ENCODE results near the gene DACT1. TPM values are rescaled to one million over a fixed set of nuclear protein-coding genes. Genes with fewer than 3 reads are reported as not detected.

DACT1 gene
- polyA plus RNA-seq, 2 of the 4 experiments (the other 2 are of a cell fraction) = 0.45 to 0.89 TPM

DNA sequence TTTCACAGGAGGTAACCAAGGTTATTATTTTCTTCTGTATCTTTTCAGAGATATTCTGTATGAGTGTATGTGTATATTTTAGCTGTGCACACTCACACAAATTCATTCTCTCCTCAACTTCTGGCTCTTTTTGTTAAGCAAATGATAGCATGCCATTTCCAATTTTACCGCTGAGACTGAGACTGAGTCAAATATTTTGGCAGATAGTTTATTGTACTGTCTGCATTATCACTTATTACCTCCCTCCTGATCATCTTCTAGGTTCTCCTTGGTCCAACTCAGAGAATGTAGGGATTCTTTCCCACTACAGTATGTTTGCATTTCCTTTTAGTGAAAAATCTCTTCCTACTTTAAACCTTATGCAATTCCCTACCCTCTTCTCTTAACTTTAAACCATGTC is 33.3 kb downstream of the DACT1 start:
- H3K4me1 ChIP-seq = no peaks in the 10 kb centered on the region
- CTCF ChIA-PET = no interaction called here
- H3K9me3 ChIP-seq = no peaks in the 10 kb centered on the region
- POLR2A ChIA-PET = no interaction called here
- ATAC-seq = no peak
- H3K4me3 ChIP-seq = no peak overlapping the region
- no peak for FAIRE-seq
- no peak overlapping the region for H3K27ac ChIP-seq
- TF ChIP-seq NPAS2 (CRISPR knock-in tag; IDR thresholded peaks at IDR 0.05; ENCODE audit: borderline replicate concordance) = no peak
- TF ChIP-seq FOSB (CRISPR knock-in tag; IDR thresholded peaks at IDR 0.05) = no peak
- no peak for TF ChIP-seq FOSL2 (IDR thresholded peaks at IDR 0.05)
- TF ChIP-seq FOSL2 (CRISPR knock-in tag; IDR thresholded peaks at IDR 0.05) = no peak
- no peak overlapping the region for H3K4me2 ChIP-seq
- no peak for DNase-seq (ENCODE audit: low read depth in 1 of 2, low spot score in 1 of 2)
- WGBS (ENCODE audit: missing lambda C conversion rate) = 80% methylated on average over 1 of the region's 1 CpG

DNA sequence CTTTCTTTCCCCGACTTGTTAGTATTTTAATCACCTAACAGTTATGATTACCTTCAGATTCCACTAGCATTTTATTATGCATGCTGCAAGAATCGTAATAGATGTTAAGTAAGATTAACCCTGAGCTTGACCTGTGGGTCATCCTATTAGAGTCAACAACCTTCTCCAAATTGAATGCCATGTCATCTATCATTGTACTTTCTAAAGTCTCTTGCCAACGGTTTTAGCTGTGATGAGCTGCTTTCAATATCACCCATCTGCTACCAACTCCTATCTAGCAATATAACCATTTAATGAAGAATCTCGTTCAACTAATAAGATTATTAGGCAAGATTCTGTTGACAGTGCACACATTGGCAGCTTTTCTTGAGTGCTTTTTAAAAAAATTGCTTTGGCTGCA is 33.7 kb downstream of the DACT1 start:
- 11% methylated on average over 4 of the region's 4 CpGs for WGBS (ENCODE audit: missing lambda C conversion rate)
- CTCF ChIA-PET = no interaction called here
- H3K27ac ChIP-seq = no peak overlapping the region
- H3K4me2 ChIP-seq = no peak overlapping the region
- FAIRE-seq (no peak), DNase-seq (ENCODE audit: low read depth in 1 of 2, low spot score in 1 of 2) (no peak), ATAC-seq (no peak)
- H3K9me3 ChIP-seq = no peaks in the 10 kb centered on the region
- H3K4me3 ChIP-seq = no peak overlapping the region
- TF ChIP-seq TFCP2L1 (CRISPR knock-in tag; IDR thresholded peaks at IDR 0.05) = no peak
- TF ChIP-seq RNF2 (IDR thresholded peaks at IDR 0.05; ENCODE audit: borderline replicate concordance, low read depth) = no peak
- TF ChIP-seq RAD21 (conservative IDR thresholded peaks at IDR 0.05 in 1 of 2, IDR thresholded peaks at IDR 0.05 in 1 of 2) = no peak
- no peak for TF ChIP-seq EHF (CRISPR knock-in tag; IDR thresholded peaks at IDR 0.05)
- no peak for TF ChIP-seq FOXS1 (CRISPR knock-in tag; IDR thresholded peaks at IDR 0.05)
- TF ChIP-seq HOXB5 (CRISPR knock-in tag; IDR thresholded peaks at IDR 0.05) = no peak
- no peak for TF ChIP-seq CHD4 (IDR thresholded peaks at IDR 0.05; ENCODE audit: borderline replicate concordance)
- no peak for TF ChIP-seq CBX2 (IDR thresholded peaks at IDR 0.05; ENCODE audit: borderline replicate concordance, low read depth)
- TF ChIP-seq CEBPB (IDR thresholded peaks at IDR 0.05) = no peak
- TF ChIP-seq CTCF (IDR thresholded peaks at IDR 0.05) = no peak
- TF ChIP-seq NFE2L2 (conservative IDR thresholded peaks at IDR 0.05; ENCODE audit: low read length) = no peak
- TF ChIP-seq HDAC2 (IDR thresholded peaks at IDR 0.05) = no peak
- POLR2A ChIA-PET = no interaction called here
- no peaks in the 10 kb centered on the region for H3K4me1 ChIP-seq

DNA sequence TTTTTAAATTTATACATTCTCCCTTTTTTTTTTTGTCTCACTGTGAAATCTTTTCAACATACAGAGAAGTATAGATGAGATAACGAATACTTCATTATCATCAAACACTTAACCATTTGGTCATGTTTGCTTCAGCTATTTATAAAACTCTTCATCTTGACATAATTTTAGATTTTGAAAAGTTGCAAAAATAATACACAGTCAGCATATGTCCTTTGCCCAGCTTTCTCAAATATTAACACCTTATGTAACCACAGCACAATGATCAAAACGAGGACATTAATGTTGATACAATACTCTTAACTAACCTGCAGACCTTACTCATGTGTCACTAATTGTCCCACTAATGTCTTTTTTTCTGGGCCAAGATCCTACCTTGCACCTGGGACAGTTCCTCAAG is 36.0 kb downstream of the DACT1 start:
- POLR2A ChIA-PET = no interaction called here
- CTCF ChIA-PET = interaction anchor here (1.5 kb wide), 1 partner anchor 35 kb away, joined by 3 read pairs; no protein-coding TSS in a partner anchor
- H3K4me3 ChIP-seq = no peak overlapping the region
- FAIRE-seq (no peak), ATAC-seq (no peak), DNase-seq (ENCODE audit: low read depth in 1 of 2, low spot score in 1 of 2) (no peak)
- no peak for TF ChIP-seq HEYL (CRISPR knock-in tag; IDR thresholded peaks at IDR 0.05)
- TF ChIP-seq MAFK (IDR thresholded peaks at IDR 0.05; ENCODE audit: partially characterized antibody) = peak; percentile 74
- H3K4me1 ChIP-seq = no peaks in the 10 kb centered on the region
- H3K27ac ChIP-seq = no peak overlapping the region
- no peaks in the 10 kb centered on the region for H3K9me3 ChIP-seq
- no peak overlapping the region for H3K4me2 ChIP-seq
- 40% methylated on average over 2 of the region's 2 CpGs for WGBS (ENCODE audit: missing lambda C conversion rate)

DNA sequence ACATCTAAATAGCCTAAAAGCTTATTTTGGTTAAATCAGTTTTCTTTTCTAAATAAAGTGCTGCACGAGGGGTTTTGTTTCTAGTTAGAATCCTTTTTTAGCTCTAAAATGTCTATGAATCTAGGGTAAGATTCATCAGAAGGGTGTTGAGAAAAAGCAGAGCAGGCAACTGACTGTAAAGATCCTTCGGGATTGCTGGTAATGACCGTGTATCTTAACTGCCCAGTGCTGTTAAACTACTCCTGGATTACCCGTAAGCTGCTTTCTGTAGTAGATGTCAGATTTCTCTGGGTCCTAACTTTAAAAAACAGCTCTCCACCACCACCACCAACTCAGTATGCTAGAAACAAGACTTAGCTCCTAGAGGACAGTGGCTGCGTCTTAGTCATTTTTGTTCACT is 39.2 kb downstream of the DACT1 start:
- H3K4me3 ChIP-seq = no peak overlapping the region
- H3K4me1 ChIP-seq = no peaks in the 10 kb centered on the region
- FAIRE-seq = no peak
- POLR2A ChIA-PET = no interaction called here
- no peak for ATAC-seq
- H3K27ac ChIP-seq = no peak overlapping the region
- 62% methylated on average over 5 of the region's 5 CpGs for WGBS (ENCODE audit: missing lambda C conversion rate)
- no peak overlapping the region for H3K4me2 ChIP-seq
- DNase-seq (ENCODE audit: low read depth in 1 of 2, low spot score in 1 of 2) = no peak
- no peaks in the 10 kb centered on the region for H3K9me3 ChIP-seq
- CTCF ChIA-PET = no interaction called here
- no peak for TF ChIP-seq ESRRA (IDR thresholded peaks at IDR 0.05; ENCODE audit: borderline replicate concordance, low read length)
- no peak for TF ChIP-seq RNF2 (IDR thresholded peaks at IDR 0.05; ENCODE audit: borderline replicate concordance, low read depth)
- no peak for TF ChIP-seq TFCP2L1 (CRISPR knock-in tag; IDR thresholded peaks at IDR 0.05)
- TF ChIP-seq ATOH8 (CRISPR knock-in tag; IDR thresholded peaks at IDR 0.05; ENCODE audit: low read depth) = no peak
- TF ChIP-seq JUN (IDR thresholded peaks at IDR 0.05) = no peak
- no peak for TF ChIP-seq ZFP36 (IDR thresholded peaks at IDR 0.05; ENCODE audit: borderline replicate concordance, partially characterized antibody)
- no peak for TF ChIP-seq NFE2L2 (conservative IDR thresholded peaks at IDR 0.05; ENCODE audit: low read length)
- TF ChIP-seq HDAC2 (IDR thresholded peaks at IDR 0.05) = no peak
- TF ChIP-seq, protein P1, sequence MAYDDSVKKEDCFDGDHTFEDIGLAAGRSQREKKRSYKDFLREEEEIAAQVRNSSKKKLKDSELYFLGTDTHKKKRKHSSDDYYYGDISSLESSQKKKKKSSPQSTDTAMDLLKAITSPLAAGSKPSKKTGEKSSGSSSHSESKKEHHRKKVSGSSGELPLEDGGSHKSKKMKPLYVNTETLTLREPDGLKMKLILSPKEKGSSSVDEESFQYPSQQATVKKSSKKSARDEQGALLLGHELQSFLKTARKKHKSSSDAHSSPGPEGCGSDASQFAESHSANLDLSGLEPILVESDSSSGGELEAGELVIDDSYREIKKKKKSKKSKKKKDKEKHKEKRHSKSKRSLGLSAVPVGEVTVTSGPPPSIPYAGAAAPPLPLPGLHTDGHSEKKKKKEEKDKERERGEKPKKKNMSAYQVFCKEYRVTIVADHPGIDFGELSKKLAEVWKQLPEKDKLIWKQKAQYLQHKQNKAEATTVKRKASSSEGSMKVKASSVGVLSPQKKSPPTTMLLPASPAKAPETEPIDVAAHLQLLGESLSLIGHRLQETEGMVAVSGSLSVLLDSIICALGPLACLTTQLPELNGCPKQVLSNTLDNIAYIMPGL (CRISPR knock-in tag; IDR thresholded peaks at IDR 0.05; ENCODE audit: borderline replicate concordance) = no peak
- no peak for TF ChIP-seq HOXB13 (CRISPR knock-in tag; IDR thresholded peaks at IDR 0.05; ENCODE audit: low read depth)
- no peak for TF ChIP-seq CHD4 (IDR thresholded peaks at IDR 0.05; ENCODE audit: borderline replicate concordance)
- no peak for TF ChIP-seq FOXS1 (CRISPR knock-in tag; IDR thresholded peaks at IDR 0.05)
- no peak for TF ChIP-seq PBX3 (IDR thresholded peaks at IDR 0.05)
- TF ChIP-seq ZNF302 (CRISPR knock-in tag; IDR thresholded peaks at IDR 0.05) = no peak
